ENCODE results near the gene OR52A1.
"Not testable (repeated sequence)": the region's sequence is repeated elsewhere in the genome, so short reads cannot be mapped to it uniquely, and the experiment has no call there.

OR52A1 gene

GRCh38 chr11:5154657-5155056, at the start of gene OR52A1:
Gene OR52A1, minus strand, starts transcription at chr11:5154757. Its CDS starts 2,388 bp downstream, at chr11:5152369.
- no peak for DNase-seq (ENCODE audit: low spot score)

GRCh38 chr11:5203366-5203765, 48.8 kb upstream of the OR52A1 start:
- no peak for DNase-seq (ENCODE audit: low spot score)

- no peak for DNase-seq (ENCODE audit: low spot score)
Observed at GRCh38 chr11:5200582-5200981, 46.0 kb upstream of the OR52A1 start, which contains the start of gene OR51V1. Gene OR51V1, minus strand, starts transcription at chr11:5200682. Its CDS starts 0 bp downstream, at chr11:5200682.

GRCh38 chr11:5198285-5198684, 43.7 kb upstream of the OR52A1 start:
- DNase-seq (ENCODE audit: low spot score) = no peak

GRCh38 chr11:5197536-5197935, 43.0 kb upstream of the OR52A1 start:
- no peak for DNase-seq (ENCODE audit: low spot score)

GRCh38 chr11:5196731-5197130, 42.2 kb upstream of the OR52A1 start:
- DNase-seq (ENCODE audit: low spot score) = no peak

GRCh38 chr11:5196067-5196466, 41.5 kb upstream of the OR52A1 start:
- no peak for DNase-seq (ENCODE audit: low spot score)

- no peak for DNase-seq (ENCODE audit: low spot score)
Observed at GRCh38 chr11:5192738-5193137, 38.2 kb upstream of the OR52A1 start.

GRCh38 chr11:5188201-5188600, 33.6 kb upstream of the OR52A1 start:
- DNase-seq (ENCODE audit: low spot score) = no peak

GRCh38 chr11:5178046-5178837, 23.7 kb upstream of the OR52A1 start:
- DNase-seq (ENCODE audit: low spot score) = no peak

GRCh38 chr11:5174934-5175333, 20.4 kb upstream of the OR52A1 start:
- no peak for DNase-seq (ENCODE audit: low spot score)

GRCh38 chr11:5171856-5172255, 17.3 kb upstream of the OR52A1 start:
- DNase-seq (ENCODE audit: low spot score) = no peak

- not testable (repeated sequence) for DNase-seq (ENCODE audit: low spot score)
Observed at GRCh38 chr11:5165898-5166297, 11.3 kb upstream of the OR52A1 start.

GRCh38 chr11:5164807-5165206, 10.2 kb upstream of the OR52A1 start:
- not testable (repeated sequence) for DNase-seq (ENCODE audit: low spot score)

- DNase-seq (ENCODE audit: low spot score) = not testable (repeated sequence)
Observed at GRCh38 chr11:5161045-5161444, 6.5 kb upstream of the OR52A1 start.

- not testable (repeated sequence) for DNase-seq (ENCODE audit: low spot score)
Observed at GRCh38 chr11:5160217-5160616, 5.7 kb upstream of the OR52A1 start.

GRCh38 chr11:5159806-5160205, 5.2 kb upstream of the OR52A1 start:
- no peak for DNase-seq (ENCODE audit: low spot score)

- no peak for DNase-seq (ENCODE audit: low spot score)
Observed at GRCh38 chr11:5153574-5154431, 754 bp downstream of the OR52A1 start.

- DNase-seq (ENCODE audit: low spot score) = no peak
Observed at GRCh38 chr11:5151713-5152153, 2.8 kb downstream of the OR52A1 start.

GRCh38 chr11:5144206-5144605, 10.4 kb downstream of the OR52A1 start:
- not testable (repeated sequence) for DNase-seq (ENCODE audit: low spot score)

- no peak for DNase-seq (ENCODE audit: low spot score)
Observed at GRCh38 chr11:5137996-5138395, 16.6 kb downstream of the OR52A1 start, which contains the start of gene OR52A5. Gene OR52A5, minus strand, starts transcription at chr11:5138356. Its CDS starts 5,714 bp downstream, at chr11:5132642.

GRCh38 chr11:5137014-5137413, 17.5 kb downstream of the OR52A1 start:
- DNase-seq (ENCODE audit: low spot score) = no peak

- DNase-seq (ENCODE audit: low spot score) = no peak
Observed at GRCh38 chr11:5136261-5136660, 18.3 kb downstream of the OR52A1 start.
